HL-60 (cell line): ENCODE results near the gene TRABD2B.

Experiments used
- POLR2AphosphoS5 ChIP-seq: IDR thresholded peaks from 2 replicates; pipeline ENCODE4 v1.6.1; 2012; ENCODE audit warnings: low read depth
- TF ChIP-seq, protein P1 (sequence below): IDR thresholded peaks from one replicate; pipeline ENCODE4 v1.5.1; 2011; ENCODE audit warnings: low read length, control low read depth, inconsistent platforms; ENCODE audit not compliant: insufficient read depth
- TF ChIP-seq, protein P2 (sequence below): IDR thresholded peaks from 2 replicates; pipeline ENCODE4 v1.6.1; 2012; ENCODE audit warnings: low read depth; ENCODE audit not compliant: insufficient replicate concordance

DNA sequence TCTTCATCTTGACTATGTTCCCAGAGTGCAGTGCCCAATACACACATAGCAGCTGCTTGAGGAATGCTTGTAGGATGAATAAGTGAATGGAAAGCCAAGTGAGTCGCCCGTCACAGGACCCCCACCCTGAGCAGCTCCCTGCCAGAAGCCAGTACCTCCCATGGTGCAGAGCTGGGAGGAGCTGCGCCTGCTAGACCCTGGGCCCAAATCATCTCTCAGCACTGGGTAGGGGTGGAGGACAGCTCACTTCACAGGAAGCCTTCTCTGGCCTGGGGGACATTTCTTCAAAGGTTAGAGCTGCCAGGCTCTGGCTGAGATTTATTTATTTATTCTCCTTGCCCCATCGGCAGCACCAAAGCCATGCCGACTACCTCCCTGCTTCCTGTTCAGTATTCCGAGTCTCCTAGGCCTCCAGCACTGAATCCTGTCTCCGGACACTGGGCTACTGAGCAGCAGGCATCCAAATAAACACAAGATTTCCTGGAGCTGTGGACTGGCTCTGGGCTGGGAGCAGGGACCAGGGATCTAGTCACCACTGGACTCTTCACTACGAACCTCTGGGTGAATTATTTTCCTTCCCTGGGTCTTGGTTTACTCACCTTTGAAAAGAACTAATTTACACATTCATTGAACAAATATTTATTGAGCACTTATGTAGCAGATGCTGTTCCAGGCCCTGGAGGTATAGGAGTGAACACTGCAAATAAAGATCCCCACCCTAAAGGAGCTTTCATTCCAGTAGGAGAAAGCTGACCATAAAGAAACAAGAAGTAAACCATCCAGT, 187.7 kb downstream of the TRABD2B start:
- TF ChIP-seq, protein P1, sequence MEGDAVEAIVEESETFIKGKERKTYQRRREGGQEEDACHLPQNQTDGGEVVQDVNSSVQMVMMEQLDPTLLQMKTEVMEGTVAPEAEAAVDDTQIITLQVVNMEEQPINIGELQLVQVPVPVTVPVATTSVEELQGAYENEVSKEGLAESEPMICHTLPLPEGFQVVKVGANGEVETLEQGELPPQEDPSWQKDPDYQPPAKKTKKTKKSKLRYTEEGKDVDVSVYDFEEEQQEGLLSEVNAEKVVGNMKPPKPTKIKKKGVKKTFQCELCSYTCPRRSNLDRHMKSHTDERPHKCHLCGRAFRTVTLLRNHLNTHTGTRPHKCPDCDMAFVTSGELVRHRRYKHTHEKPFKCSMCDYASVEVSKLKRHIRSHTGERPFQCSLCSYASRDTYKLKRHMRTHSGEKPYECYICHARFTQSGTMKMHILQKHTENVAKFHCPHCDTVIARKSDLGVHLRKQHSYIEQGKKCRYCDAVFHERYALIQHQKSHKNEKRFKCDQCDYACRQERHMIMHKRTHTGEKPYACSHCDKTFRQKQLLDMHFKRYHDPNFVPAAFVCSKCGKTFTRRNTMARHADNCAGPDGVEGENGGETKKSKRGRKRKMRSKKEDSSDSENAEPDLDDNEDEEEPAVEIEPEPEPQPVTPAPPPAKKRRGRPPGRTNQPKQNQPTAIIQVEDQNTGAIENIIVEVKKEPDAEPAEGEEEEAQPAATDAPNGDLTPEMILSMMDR: no peak
- no peak for TF ChIP-seq POLR2AphosphoS5
- TF ChIP-seq, protein P2, sequence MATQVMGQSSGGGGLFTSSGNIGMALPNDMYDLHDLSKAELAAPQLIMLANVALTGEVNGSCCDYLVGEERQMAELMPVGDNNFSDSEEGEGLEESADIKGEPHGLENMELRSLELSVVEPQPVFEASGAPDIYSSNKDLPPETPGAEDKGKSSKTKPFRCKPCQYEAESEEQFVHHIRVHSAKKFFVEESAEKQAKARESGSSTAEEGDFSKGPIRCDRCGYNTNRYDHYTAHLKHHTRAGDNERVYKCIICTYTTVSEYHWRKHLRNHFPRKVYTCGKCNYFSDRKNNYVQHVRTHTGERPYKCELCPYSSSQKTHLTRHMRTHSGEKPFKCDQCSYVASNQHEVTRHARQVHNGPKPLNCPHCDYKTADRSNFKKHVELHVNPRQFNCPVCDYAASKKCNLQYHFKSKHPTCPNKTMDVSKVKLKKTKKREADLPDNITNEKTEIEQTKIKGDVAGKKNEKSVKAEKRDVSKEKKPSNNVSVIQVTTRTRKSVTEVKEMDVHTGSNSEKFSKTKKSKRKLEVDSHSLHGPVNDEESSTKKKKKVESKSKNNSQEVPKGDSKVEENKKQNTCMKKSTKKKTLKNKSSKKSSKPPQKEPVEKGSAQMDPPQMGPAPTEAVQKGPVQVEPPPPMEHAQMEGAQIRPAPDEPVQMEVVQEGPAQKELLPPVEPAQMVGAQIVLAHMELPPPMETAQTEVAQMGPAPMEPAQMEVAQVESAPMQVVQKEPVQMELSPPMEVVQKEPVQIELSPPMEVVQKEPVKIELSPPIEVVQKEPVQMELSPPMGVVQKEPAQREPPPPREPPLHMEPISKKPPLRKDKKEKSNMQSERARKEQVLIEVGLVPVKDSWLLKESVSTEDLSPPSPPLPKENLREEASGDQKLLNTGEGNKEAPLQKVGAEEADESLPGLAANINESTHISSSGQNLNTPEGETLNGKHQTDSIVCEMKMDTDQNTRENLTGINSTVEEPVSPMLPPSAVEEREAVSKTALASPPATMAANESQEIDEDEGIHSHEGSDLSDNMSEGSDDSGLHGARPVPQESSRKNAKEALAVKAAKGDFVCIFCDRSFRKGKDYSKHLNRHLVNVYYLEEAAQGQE: no peak
